ENCODE measurements around the gene THPO. TPM values are rescaled to one million over a fixed set of nuclear protein-coding genes. Genes with fewer than 3 reads are reported as not detected.

The THPO gene
- total RNA-seq: 68.1 TPM

GRCh38 chr3:184377882-184378445 lies at the start of gene THPO:
Gene THPO (minus strand): TSS chr3:184378207. CDS start chr3:184376259, 1,948 bp downstream.
- no peak for DNase-seq

GRCh38 chr3:184426691-184427141 lies 48.7 kb upstream of the THPO start:
- DNase-seq: no peak

- no peak for DNase-seq
Observed at GRCh38 chr3:184423561-184423960, 45.6 kb upstream of the THPO start.

GRCh38 chr3:184419171-184419570 lies 41.2 kb upstream of the THPO start:
- no peak for DNase-seq

- DNase-seq: peak; percentile 35
Observed at GRCh38 chr3:184417619-184418327, 39.8 kb upstream of the THPO start.

GRCh38 chr3:184415203-184415490 lies 37.1 kb upstream of the THPO start:
- no peak for DNase-seq

GRCh38 chr3:184414418-184415202 lies 36.6 kb upstream of the THPO start:
- no peak for DNase-seq

- no peak for DNase-seq
Observed at GRCh38 chr3:184409946-184410500, 32.0 kb upstream of the THPO start.

- DNase-seq: no peak
Observed at GRCh38 chr3:184409331-184409926, 31.4 kb upstream of the THPO start.

GRCh38 chr3:184405075-184406030 lies 27.3 kb upstream of the THPO start:
- DNase-seq: no peak

- DNase-seq: peak; percentile 90
Observed at GRCh38 chr3:184399410-184399809, 21.4 kb upstream of the THPO start.

- DNase-seq: no peak
Observed at GRCh38 chr3:184395320-184395660, 17.3 kb upstream of the THPO start.

GRCh38 chr3:184391266-184391665 lies 13.3 kb upstream of the THPO start:
- DNase-seq: no peak

GRCh38 chr3:184389935-184390528 lies 12.0 kb upstream of the THPO start:
- DNase-seq: no peak

- no peak for DNase-seq
Observed at GRCh38 chr3:184389384-184389783, 11.4 kb upstream of the THPO start.

- no peak for DNase-seq
Observed at GRCh38 chr3:184388936-184389230, 10.9 kb upstream of the THPO start.

- no peak for DNase-seq
Observed at GRCh38 chr3:184388164-184388935, 10.3 kb upstream of the THPO start.

- no peak for DNase-seq
Observed at GRCh38 chr3:184387174-184387714, 9.2 kb upstream of the THPO start.

- no peak for DNase-seq
Observed at GRCh38 chr3:184386047-184386806, 8.2 kb upstream of the THPO start.

Measured in skin of body (tissue), 2 donors.